RWPE1 (cell line): ENCODE data around the gene IGSF22.
A peak's percentile ranks its signal among the peaks of the same experiment; 100 is the strongest.

Experiments
- CTCF ChIA-PET: fragments of 350-600 bp; sonication (Branson Sonifier 250); formaldehyde crosslinking; extraction: SDS; loops from one replicate; lab custom pipeline; 2021; lab: Yijun Ruan, JAX
- POLR2A ChIA-PET: fragments of 400-600 bp; formaldehyde crosslinking; extraction: SDS; loops from one replicate; lab custom pipeline; 2020; ENCODE audit warnings: antibody characterized with exemption; ENCODE audit not compliant: low non-redundant PET; lab: Yijun Ruan, JAX
- DNase-seq: peaks from one replicate; pipeline ENCODE4 v3.0.0; 2012; ENCODE audit warnings: low spot score
- H3K27ac ChIP-seq: fragments of 450-650 bp; 2 replicates; pipeline ENCODE4 v1.5.1; 2017
- CTCF ChIP-seq: fragments of 450-650 bp; conservative IDR thresholded peaks from 2 replicates; pipeline ENCODE4 v1.5.1; 2017; ENCODE audit warnings: low read depth, mild to moderate bottlenecking

The IGSF22 gene

GRCh38 chr11:18721561-18722292 is 4.3 kb downstream of the IGSF22 start:
- ChIA-PET POLR2A (no interaction called here), CTCF (interaction anchor here (0.7 to 1.5 kb wide), 7 partner anchors 8 to 740 kb away, joined by 3 to 6 read pairs (median 4); no protein-coding TSS in a partner anchor)
- peak; percentile 28 for DNase-seq
- H3K27ac ChIP-seq = no peak overlapping the region
- peak; percentile 66 for TF ChIP-seq CTCF

GRCh38 chr11:18720808-18721560 is 5.0 kb downstream of the IGSF22 start:
- no peak for TF ChIP-seq CTCF
- ChIA-PET POLR2A (no interaction called here), CTCF (interaction anchor here (0.6 to 1.5 kb wide), 2 partner anchors 10 to 44 kb away, joined by 3 to 4 read pairs; no protein-coding TSS in a partner anchor)
- peak; percentile 18 for DNase-seq
- no peak overlapping the region for H3K27ac ChIP-seq

GRCh38 chr11:18720091-18720807 is 5.7 kb downstream of the IGSF22 start:
- CTCF ChIA-PET = interaction anchor here (0.6 to 0.7 kb wide), 2 partner anchors 44 to 48 kb away, joined by 3 read pairs; no protein-coding TSS in a partner anchor
- POLR2A ChIA-PET = no interaction called here
- DNase-seq = no peak
- H3K27ac ChIP-seq = no peak overlapping the region
- TF ChIP-seq CTCF = no peak

GRCh38 chr11:18715476-18715875 is 10.5 kb downstream of the IGSF22 start:
- TF ChIP-seq CTCF = no peak
- DNase-seq = no peak
- POLR2A ChIA-PET = no interaction called here
- no peak overlapping the region for H3K27ac ChIP-seq
- CTCF ChIA-PET = interaction anchor here (0.5 kb wide), 1 partner anchor 122 kb away, joined by 3 read pairs; no protein-coding TSS in a partner anchor

GRCh38 chr11:18714443-18714780 is 11.6 kb downstream of the IGSF22 start:
- ChIA-PET POLR2A (no interaction called here), CTCF (interaction anchor here (0.6 kb wide), 1 partner anchor 14 kb away, joined by 3 read pairs; no protein-coding TSS in a partner anchor)
- no peak overlapping the region for H3K27ac ChIP-seq
- DNase-seq = no peak
- TF ChIP-seq CTCF = no peak
